Right ventricle myocardium inferior (tissue), 1 donor: Measurements from ENCODE around the gene SEC14L1. TPM values are rescaled to one million over a fixed set of nuclear protein-coding genes. Genes with fewer than 3 reads are reported as not detected.
A peak's percentile ranks its signal among the peaks of the same experiment; 100 is the strongest.
"Not testable (repeated sequence)": the region's sequence is repeated elsewhere in the genome, so short reads cannot be mapped to it uniquely, and the experiment has no call there.

ENCODE experiments used
- ATAC-seq: fragments of 200-7000 bp; cut with Tn5 transposase; one replicate; pipeline ENCODE4 v1.9.1; 2020; ENCODE audit warnings: mild to moderate bottlenecking, moderate library complexity
- DNase-seq: peaks from one replicate; pipeline ENCODE4 v3.0.0; 2021; ENCODE audit errors: missing footprints
- intact Hi-C: fragments of 100-400 bp; cut with DNase I; formaldehyde crosslinking; loops from one replicate; pipeline ENCODE4 v1.11.0; 2022
- total RNA-seq: library from RNA; stranded (reverse); fragmentation: NEBNext Ultra II Directional; extraction: Animal tissue kit (Norgen Biotek cat#: 25700); gene quantifications from one replicate; pipeline ENCODE4 v1.2.1, GENCODE V29; 2021
- donor health status: DM: no; HTN: yes; CAD: no; lungs with severe emphysema.

The SEC14L1 gene
- total RNA-seq, 1 donor from 2014 or later = 65.5 TPM

DNA sequence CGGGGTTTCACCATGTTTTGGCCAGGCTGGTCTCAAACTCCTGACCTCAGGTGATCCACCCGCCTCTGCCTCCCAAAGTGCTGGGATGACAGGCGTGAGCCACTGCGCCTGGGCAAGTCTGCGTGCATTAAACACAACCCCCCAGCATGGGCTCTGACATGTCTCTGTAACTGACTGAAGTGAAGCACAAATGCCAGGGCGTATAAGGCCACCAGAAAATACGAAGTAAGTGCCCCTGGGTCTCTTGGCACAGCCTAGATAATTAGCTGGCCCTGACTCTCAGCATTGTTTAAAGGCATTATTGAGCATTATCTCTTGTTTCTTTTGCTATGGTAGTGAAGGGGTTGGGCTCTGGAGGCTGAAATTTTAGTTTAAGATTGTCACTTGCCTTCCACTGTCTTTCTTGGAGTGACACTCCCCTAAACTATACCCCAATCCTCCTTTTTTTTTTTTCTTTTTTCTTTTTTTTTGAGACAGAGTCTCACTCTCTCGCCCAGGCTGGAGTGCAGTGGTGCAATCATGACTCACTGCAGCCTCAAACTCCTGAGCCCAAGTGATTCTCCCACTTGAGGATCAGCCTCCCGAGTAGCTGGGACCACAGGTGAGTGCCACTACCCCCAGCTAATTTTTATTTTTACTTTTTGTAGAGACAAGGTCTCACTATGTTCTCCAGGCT, 8.2 kb upstream of the SEC14L1 start:
- no peak for DNase-seq
- intact Hi-C loops = no loop called here
- ATAC-seq = no peak

DNA sequence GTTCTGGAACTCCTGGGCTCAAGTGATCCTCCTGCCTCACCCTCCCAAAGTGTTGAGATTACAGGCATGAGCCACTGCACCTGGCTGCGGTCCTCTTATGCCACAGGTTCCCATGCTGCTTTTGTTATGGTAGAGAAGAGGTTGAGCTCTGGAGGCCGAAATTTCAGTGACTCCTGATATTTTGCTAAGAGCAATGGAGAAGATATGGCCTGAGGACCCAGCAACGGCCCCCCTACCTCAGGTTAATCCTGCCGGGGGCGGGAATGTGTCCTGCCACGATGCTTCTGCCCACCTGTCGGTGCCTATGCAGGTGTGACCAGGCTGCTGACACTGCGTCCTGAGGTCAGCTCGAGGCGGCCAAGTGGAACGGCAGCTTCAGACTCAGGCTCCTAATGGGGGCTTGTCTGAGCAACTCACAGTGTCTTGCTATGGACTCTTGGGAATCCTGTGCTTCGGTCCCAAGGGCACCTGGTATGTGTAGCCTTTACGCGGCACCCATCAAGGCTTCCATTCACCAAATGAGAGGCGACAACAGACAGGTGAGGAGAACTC, 7.6 kb upstream of the SEC14L1 start:
- no peak for ATAC-seq
- no peak for DNase-seq
- intact Hi-C loops = no loop called here

- intact Hi-C loops = no loop called here
- DNase-seq = no peak
- no peak for ATAC-seq
These were observed 4.4 kb upstream of the SEC14L1 start for GRCh38 chr17:77136420-77136767.

DNA sequence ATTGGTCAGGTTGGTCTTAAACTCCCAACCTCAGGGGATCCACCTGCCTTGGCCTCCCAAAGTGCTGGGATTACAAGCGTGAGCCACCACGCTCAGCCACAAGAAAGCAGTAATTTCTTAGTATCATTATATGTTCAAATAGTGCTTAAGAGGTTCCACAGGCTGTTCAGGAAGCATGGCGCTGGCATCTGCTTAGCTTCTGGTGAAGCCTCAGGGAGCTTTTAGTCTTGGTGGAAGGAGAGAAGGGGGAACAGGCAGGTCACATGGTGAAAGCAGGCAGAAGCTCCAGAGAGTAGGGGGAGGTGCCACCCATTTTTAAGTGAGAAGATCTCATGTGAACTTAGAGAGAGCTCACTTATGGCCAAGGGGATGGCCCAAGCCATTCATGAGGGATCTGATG, 3.7 kb upstream of the SEC14L1 start:
- DNase-seq = no peak
- no peak for ATAC-seq
- intact Hi-C loops = no loop called here

DNA sequence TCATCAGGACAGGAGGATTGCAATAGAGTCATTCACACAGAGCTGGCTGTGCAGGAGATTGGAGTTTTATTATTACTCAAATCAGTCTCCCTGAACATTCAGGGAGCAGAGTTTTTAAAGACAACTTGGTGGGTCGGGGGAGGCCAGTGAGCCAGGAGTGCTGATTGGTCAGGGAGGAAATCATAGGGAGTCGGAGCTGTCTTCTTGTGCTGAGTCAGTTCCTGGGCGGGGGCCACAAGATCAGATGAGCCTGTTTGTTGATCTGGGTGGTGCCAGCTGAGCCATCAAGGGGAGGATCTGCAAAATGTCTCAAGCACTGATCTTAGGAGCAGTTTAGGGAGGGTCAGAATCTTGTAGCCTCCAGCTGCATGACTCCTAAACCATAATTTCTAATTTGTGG, 2.9 kb upstream of the SEC14L1 start:
- intact Hi-C loops, ATAC-seq: not testable (repeated sequence)
- peak; percentile 88 for DNase-seq

GRCh38 chr17:77140166-77140877, 447 bp upstream of the SEC14L1 start:
- ATAC-seq = peak; percentile 98
- intact Hi-C loops = loop anchor here (1.0 to 2.0 kb wide), 3 partner anchors 42 to 74 kb away; no protein-coding TSS in a partner anchor

DNA sequence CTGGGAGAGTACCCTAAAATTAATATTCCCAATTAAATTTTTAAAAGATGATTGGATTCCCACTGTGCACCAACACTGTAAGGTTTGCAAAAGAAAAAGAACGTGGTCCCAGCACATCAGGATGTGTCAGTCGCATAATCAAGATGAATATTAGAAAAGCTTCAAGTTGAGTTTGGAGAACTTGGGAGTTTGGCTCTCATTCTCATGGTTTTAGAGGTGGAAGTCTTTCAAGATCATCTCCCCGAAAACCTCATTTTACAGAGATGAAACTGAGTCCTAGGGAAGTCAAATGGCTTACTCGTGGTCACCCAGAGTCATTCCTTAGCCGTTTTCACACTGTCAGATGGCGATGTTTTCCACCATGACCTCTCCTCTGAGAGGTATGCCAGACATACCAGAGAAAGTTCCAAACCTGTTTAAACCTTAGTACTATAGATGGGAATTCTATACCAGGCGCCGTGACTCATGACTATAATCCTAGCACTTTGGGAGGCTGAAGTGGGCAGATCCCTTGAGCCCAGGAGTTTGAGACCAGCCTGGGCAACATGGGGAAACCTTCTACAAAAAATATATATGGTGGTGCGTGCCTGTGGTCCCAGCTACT, 1.2 kb downstream of the SEC14L1 start:
- ATAC-seq = no peak
- no peak for DNase-seq
- intact Hi-C loops = loop anchor here (2.0 kb wide), 2 partner anchors 43 to 67 kb away; no protein-coding TSS in a partner anchor

More at GRCh38 chr17:77140166-77140877, 447 bp upstream of the SEC14L1 start:
- DNase-seq = peak; percentile 100

GRCh38 chr17:77142689-77143088, 1.9 kb downstream of the SEC14L1 start:
- intact Hi-C loops = no loop called here
- ATAC-seq (no peak), DNase-seq (no peak)

- ATAC-seq (no peak), DNase-seq (no peak)
- intact Hi-C loops = no loop called here
These were observed 2.5 kb downstream of the SEC14L1 start for GRCh38 chr17:77143306-77143705.

DNA sequence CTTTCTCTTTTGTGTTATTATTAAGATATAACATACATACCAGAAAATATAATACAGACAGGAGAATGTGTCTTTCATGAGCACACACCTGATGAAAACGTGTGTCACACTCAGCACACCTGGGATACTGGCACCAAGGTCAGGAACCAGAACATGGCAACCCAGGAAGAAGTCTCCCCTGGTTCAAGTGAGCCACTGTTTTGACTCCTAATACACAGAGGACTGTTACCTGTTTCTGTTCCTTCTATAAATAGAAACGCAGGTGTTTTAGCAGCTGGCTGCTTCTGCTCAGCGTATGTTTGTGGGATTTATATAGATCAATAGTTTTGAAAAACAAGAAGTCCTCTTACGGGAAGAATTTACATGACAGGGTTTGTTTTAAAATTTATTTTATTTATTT, 3.5 kb downstream of the SEC14L1 start:
- intact Hi-C loops = no loop called here
- ATAC-seq = no peak

DNA sequence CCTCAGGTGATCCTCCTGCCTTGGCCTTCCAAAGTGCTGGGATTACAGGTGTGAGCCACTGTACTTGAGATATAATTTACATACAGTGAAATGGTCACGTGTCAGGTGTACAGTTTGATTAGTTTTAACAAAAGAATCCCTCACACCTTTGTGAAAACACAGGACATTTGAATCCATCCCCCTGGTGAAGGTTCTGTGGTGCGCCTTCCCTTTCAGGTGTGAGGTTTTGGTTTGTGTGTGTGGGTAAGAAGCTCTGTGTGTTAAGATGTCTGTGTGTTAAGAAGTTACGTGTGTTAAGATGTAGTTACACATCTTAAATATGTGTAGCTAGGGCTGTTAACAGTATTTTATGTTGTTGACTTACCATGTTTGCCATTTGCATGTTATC, 4.4 kb downstream of the SEC14L1 start:
- DNase-seq (no peak), ATAC-seq (no peak)
- intact Hi-C loops = no loop called here

More for the DNA sequence above, 3.5 kb downstream of the SEC14L1 start:
- no peak for DNase-seq

DNA sequence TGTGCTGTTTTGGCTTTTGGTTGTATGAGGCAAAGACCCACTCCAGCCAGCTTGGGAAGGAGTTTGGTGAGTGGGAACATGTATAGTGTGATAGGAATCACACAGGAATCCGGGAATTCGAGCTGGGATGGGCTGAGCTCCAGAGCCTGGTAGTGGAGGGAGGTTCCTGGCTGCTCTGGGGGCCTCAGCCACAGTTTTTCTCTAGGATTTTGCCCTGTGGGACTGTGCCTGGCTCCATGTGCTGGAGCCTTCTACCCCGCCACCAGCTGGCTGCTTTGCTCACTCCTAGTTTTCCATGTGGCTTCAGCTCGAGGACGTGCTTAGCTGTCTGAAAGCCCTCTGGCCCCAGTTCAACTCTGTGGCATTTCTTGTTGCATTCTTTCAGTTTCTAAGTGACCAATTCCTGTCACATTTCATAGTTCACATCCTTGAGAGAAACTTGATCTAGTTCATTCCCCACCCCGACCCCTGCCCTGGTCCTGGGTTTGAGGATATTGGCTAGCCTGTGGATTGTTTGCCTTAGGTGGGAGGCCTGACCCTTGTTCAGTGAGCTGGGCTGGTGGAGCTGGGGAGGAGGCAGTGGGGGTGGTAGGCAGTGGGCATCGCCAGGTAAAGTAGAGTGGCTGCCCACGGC, 5.0 kb downstream of the SEC14L1 start:
- ATAC-seq = peak; percentile 49
- DNase-seq = no peak
- intact Hi-C loops = no loop called here

DNA sequence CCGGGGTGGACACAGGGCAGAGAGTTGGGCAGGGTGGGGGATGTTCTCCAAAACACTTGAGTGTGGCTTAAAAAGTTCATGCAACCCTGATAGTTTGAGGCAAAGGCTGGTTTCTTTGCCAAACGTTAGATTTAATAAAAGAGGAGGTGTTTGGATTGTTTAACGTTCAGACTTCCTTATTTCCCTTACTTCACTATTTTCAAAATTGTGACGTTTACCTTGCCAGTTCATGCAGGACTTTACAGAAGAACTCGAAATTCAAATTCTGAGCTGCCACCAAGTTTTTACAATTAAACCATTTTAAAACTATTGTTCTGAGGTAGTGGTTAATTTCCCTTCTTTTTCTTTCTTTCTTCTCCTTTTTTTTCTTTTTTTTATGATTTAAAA, 5.5 kb downstream of the SEC14L1 start:
- no peak for ATAC-seq

GRCh38 chr17:77146882-77147281, 6.1 kb downstream of the SEC14L1 start:
- intact Hi-C loops = no loop called here
- no peak for ATAC-seq

More for the DNA sequence above, 5.5 kb downstream of the SEC14L1 start:
- DNase-seq = no peak
- intact Hi-C loops = no loop called here

DNA sequence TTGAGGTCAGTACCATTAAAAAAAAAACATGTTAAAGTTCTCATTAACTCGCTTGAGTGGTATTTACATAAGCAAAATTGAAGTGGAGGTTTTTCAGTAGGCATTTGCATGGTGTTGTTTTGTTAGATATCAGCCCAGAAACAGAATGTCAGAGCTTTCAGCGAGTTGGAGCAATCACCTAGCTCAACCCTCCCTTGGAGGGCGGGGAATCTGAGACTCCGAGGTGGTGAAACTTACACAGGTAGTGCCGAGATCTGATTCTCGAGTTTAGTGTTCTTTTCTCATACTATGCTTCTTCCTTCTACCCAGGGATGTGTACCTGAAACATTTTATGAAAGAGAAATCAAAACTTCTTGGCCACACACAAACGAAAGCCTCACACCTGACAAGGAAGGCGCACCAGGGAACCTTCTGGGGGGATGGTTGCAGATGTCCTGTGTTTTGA, 6.6 kb downstream of the SEC14L1 start:
- no peak for DNase-seq

More at GRCh38 chr17:77146882-77147281, 6.1 kb downstream of the SEC14L1 start:
- DNase-seq = no peak

GRCh38 chr17:77148077-77148939, 7.5 kb downstream of the SEC14L1 start:
- intact Hi-C loops = no loop called here
- no peak for DNase-seq
- no peak for ATAC-seq

More for the DNA sequence above, 6.6 kb downstream of the SEC14L1 start:
- no peak for ATAC-seq
- intact Hi-C loops = no loop called here

DNA sequence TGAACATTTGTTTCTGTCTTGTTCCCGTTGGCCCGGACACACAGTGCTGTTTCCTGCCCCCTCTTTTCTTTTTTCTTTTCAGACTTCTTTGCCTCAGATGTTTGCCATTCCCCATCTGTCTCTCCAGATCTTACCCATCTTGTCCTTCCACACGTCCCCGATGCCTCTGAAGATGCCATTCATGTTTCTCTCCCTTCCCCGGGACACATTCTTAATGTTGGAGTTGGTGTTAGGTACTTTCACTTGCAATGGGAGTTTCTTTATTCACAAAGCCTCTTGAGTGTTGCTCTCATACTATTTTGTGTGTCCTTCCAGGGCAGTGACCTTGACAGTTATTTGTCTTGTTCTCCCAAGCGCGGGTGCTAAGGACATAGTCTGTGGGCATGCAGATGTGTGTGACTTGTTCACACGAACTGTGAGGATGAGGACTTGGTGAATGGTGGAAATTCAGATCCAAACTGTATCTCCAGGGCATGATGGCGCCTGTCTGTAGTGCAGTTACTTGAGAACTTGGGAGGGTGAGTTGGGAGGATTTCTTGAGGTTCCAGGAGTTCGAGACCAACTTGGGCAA, 8.3 kb downstream of the SEC14L1 start:
- no peak for ATAC-seq
- intact Hi-C loops = no loop called here
- no peak for DNase-seq

GRCh38 chr17:77150196-77150595, 9.4 kb downstream of the SEC14L1 start:
- DNase-seq = no peak
- no peak for ATAC-seq
- intact Hi-C loops = no loop called here
